Measurements from ENCODE around the gene BICDL2.

GRCh38 chr16:3044708-3045107, 8.0 kb upstream of the BICDL2 start:
- TF ChIP-seq POLR2AphosphoS5 (IDR thresholded peaks at IDR 0.05) (no peak), CTCF (IDR thresholded peaks at IDR 0.05) (no peak), POLR2A (IDR thresholded peaks at IDR 0.05) (no peak)
